ENCODE results near the gene ZFAND3.

ZFAND3 gene

GRCh38 chr6:38064431-38064830 is 244.9 kb downstream of the ZFAND3 start:
- DNase-seq = no peak
- intact Hi-C loops (cut with DNase I) = no loop called here

GRCh38 chr6:38065734-38066305 is 246.3 kb downstream of the ZFAND3 start:
- no peak for DNase-seq
- intact Hi-C loops (cut with DNase I) = no loop called here

- no peak for DNase-seq
- intact Hi-C loops (cut with DNase I) = no loop called here
These were observed 247.9 kb downstream of the ZFAND3 start for GRCh38 chr6:38067263-38067980.

GRCh38 chr6:38068854-38069590 is 249.5 kb downstream of the ZFAND3 start:
- intact Hi-C loops (cut with DNase I) = no loop called here
- no peak for DNase-seq

GRCh38 chr6:38077488-38078030 is 258.0 kb downstream of the ZFAND3 start:
- intact Hi-C loops (cut with DNase I) = no loop called here
- no peak for DNase-seq

GRCh38 chr6:38078671-38079070 is 259.1 kb downstream of the ZFAND3 start:
- intact Hi-C loops (cut with DNase I) = no loop called here
- no peak for DNase-seq

- intact Hi-C loops (cut with DNase I) = no loop called here
- DNase-seq = no peak
These were observed 259.6 kb downstream of the ZFAND3 start for GRCh38 chr6:38079107-38079506.

- intact Hi-C loops (cut with DNase I) = no loop called here
- no peak for DNase-seq
These were observed 260.0 kb downstream of the ZFAND3 start for GRCh38 chr6:38079537-38079936.

GRCh38 chr6:38080360-38080759 is 260.8 kb downstream of the ZFAND3 start:
- intact Hi-C loops (cut with DNase I) = no loop called here
- DNase-seq = no peak

- no peak for DNase-seq
- intact Hi-C loops (cut with DNase I) = no loop called here
These were observed 261.4 kb downstream of the ZFAND3 start for GRCh38 chr6:38080889-38081288.

GRCh38 chr6:38085031-38085430 is 265.5 kb downstream of the ZFAND3 start:
- DNase-seq = no peak
- intact Hi-C loops (cut with DNase I) = no loop called here

GRCh38 chr6:38086346-38086745 is 266.8 kb downstream of the ZFAND3 start:
- no peak for DNase-seq
- intact Hi-C loops (cut with DNase I) = no loop called here

GRCh38 chr6:38088010-38088409 is 268.5 kb downstream of the ZFAND3 start:
- intact Hi-C loops (cut with DNase I) = no loop called here
- no peak for DNase-seq

- intact Hi-C loops (cut with DNase I) = no loop called here
- no peak for DNase-seq
These were observed 269.3 kb downstream of the ZFAND3 start for GRCh38 chr6:38088829-38089228.

GRCh38 chr6:38091613-38092012 is 272.1 kb downstream of the ZFAND3 start:
- DNase-seq = peak in 1 of 10 donors; percentile 53
- intact Hi-C loops (cut with DNase I) = no loop called here

- intact Hi-C loops (cut with DNase I) = no loop called here
- no peak for DNase-seq
These were observed 272.9 kb downstream of the ZFAND3 start for GRCh38 chr6:38092465-38092864.

- intact Hi-C loops (cut with DNase I) = no loop called here
- no peak for DNase-seq
These were observed 273.4 kb downstream of the ZFAND3 start for GRCh38 chr6:38092964-38093363.

GRCh38 chr6:38095054-38095453 is 275.5 kb downstream of the ZFAND3 start:
- intact Hi-C loops (cut with DNase I) = no loop called here
- no peak for DNase-seq

- intact Hi-C loops (cut with DNase I) = no loop called here
- no peak for DNase-seq
These were observed 279.7 kb downstream of the ZFAND3 start for GRCh38 chr6:38099221-38099620.

- DNase-seq = no peak
- intact Hi-C loops (cut with DNase I) = no loop called here
These were observed 280.9 kb downstream of the ZFAND3 start for GRCh38 chr6:38100380-38100779.

- intact Hi-C loops (cut with DNase I) = no loop called here
- no peak for DNase-seq
These were observed 284.4 kb downstream of the ZFAND3 start for GRCh38 chr6:38103921-38104320.

GRCh38 chr6:38105066-38105465 is 285.5 kb downstream of the ZFAND3 start:
- intact Hi-C loops (cut with DNase I) = no loop called here
- DNase-seq = no peak
